Stimulated activated CD4-positive, alpha-beta T cell treated with anti-CD3 and anti-CD28 coated beads, Interleukin-4, amount 100 ng/mL, for 1 hour (primary cell): ENCODE measurements around the gene TES.
"Not testable (repeated sequence)": the region's sequence is repeated elsewhere in the genome, so short reads cannot be mapped to it uniquely, and the experiment has no call there.

Experiments
- DNase-seq: peaks from one replicate; pipeline ENCODE4 v3.0.0-alpha.2; 2020

TES gene

DNA sequence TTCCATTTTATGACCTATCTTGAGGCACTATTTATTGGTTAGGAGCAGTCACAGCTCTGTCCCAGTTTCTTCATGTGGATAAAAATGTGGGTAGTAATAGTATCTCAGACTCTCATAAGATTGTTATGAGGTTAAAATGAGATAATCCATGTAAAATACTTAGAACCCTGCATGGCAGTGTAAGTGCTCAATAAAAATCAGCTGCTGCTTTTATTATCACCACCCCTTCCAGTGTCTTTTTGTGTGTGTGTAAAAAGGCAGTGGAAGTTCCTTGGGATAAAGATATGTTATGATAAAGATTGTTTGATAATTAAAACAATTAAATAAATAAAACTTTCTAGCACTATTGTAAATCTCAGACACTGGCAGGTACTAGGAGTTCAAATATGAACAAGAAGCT, 15.5 kb downstream of the TES start:
- no peak for DNase-seq

DNA sequence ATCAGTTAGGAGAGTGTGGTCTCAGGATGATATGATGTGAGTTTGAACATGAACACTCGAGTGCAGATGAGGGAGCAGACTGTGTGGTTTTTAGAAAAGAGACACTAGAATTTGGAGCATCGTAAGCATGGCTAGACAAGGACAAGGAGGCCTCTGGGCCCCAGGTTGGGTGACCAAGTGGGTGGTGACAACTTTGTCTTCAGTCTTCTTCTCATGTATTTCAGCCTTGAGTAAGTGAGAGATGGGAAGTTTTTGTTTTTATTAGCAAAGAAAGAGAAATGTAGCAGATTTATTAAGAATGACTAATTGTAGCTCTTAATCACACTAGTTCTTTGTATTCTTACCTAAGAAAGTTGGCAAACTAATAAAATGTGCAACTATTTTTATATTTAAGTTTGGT, 16.3 kb downstream of the TES start:
- DNase-seq, result no peak

- no peak for DNase-seq
Observed at GRCh38 chr7:116227678-116228239, 17.4 kb downstream of the TES start.

- DNase-seq, result no peak
Observed at GRCh38 chr7:116228241-116228640, 17.9 kb downstream of the TES start.

GRCh38 chr7:116229366-116229765, 19.0 kb downstream of the TES start:
- no peak for DNase-seq

- DNase-seq, result no peak
Observed at GRCh38 chr7:116230191-116231005, 20.1 kb downstream of the TES start.

DNA sequence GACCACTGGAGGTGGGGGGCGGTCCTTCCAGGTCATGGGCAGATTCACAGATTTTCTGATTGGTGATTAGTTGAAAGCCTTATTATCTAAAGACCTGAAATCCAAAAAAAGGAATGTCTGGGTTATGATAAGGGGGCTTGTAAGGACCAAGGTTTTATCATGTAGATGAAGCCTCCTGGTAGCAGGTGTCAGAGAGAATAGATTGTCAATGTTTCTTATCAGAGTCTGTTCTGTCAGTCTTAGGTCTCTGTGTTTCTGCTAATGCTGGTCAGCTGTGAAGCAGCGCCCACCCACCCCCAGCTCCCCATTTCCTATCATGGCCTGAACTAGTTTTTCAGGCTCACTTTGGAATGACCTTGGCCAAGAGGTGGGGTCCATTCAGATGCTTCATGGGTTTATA, 21.2 kb downstream of the TES start:
- no peak for DNase-seq

DNA sequence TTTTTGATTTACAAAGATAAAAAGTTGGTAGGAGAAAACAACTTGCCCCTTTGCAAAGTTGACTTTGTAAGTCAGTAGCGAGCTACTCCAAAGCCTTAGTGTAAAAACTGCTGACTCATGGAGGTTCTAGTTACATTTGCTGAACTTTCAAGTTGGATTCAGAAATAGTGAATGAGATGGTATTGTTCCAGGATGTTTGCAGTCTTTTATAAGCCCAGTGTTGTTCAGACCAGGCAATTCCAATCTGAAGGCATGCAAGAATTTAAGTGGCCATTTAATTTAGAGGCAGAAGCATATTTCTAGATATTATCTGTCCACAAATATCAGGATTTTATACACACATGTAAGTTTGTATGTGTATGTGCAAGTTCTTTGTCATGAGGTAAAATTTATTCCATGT, 21.6 kb downstream of the TES start:
- DNase-seq, result no peak

- DNase-seq, result no peak
Observed at GRCh38 chr7:116232350-116232749, 22.0 kb downstream of the TES start.

GRCh38 chr7:116232920-116233319, 22.6 kb downstream of the TES start:
- DNase-seq, result no peak

DNA sequence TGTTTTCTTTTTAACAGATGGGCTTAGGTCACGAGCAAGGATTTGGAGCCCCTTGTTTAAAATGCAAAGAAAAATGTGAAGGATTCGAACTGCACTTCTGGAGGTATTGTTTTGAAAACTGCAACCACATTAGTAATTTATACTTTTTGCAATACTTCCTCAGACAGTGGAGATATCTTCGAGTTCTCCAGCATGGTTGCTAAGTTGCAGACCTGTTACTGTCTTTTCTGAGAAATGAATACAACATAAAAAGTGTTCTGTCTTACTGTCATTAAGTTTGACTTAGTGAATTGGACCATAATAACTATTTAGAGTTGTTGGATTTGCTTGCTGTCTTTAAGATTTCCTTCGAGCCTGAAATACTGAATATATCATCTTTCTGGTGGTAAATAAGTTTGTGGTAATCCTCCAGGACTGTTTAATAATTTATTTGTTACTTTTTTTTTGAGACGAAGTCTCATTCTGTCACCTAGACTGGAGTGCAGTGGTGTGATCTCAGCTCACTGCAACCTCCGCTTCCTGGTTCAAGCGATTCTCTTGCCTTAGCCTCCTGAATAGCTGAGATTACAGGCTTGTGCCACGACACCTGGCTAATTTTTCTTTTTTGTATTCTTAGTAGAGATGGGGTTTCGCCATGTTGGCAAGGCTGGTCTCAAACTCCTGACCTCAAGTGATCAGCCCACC, 24.3 kb downstream of the TES start:
- no peak for DNase-seq

GRCh38 chr7:116235380-116235779, 25.0 kb downstream of the TES start:
- no peak for DNase-seq

GRCh38 chr7:116236020-116236630, 25.8 kb downstream of the TES start:
- DNase-seq, result peak; percentile 45

DNA sequence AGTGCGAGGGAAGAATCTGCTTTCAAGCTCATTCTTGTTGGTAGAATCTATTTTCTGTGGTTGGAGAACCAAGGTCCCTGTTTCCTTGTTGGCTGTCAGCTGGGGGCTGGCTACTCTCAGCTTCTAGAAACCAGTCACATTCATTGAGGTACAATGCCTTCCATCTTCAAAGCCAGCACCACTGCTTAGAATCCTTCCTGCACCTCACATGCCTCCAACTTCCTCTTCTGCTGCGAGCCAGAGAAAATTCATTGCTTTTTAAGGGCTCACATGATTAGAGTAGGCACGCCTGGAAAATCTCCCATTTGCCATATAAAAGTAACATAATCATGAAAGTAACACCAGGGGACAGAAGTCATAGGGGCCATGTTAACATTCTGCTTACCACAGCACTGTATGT, 28.7 kb downstream of the TES start:
- DNase-seq, result no peak

- no peak for DNase-seq
Observed at GRCh38 chr7:116239434-116239833, 29.1 kb downstream of the TES start.

DNA sequence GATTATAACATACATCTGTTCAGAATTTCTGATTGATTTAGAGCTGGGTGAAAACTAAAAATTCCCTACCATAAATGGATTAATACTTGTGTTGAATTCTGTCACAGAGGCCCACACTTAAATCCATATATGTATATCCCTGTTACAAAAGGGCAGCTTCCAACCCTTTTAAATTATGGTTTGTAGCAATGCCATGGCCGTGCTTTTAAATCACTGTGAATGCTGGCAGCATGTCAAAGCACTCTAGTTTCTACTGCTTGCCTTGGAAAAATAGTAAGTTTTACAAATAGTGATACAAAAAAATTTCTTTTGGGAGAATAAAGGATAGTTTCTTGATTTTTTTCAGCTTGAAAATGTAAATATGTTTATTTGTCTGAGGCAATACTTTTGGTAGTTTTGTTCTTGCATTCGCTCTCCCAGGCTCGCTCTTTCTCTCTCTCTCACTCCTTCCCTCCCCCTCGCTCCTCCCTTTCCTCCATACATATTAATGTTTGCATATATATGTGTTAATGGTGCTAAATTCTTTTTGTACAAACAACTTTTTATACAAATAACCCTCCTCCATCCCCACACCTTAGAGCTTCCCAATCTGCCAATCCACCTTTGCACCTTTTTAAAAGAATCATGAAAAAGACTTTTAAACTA, 29.8 kb downstream of the TES start:
- DNase-seq, result no peak

DNA sequence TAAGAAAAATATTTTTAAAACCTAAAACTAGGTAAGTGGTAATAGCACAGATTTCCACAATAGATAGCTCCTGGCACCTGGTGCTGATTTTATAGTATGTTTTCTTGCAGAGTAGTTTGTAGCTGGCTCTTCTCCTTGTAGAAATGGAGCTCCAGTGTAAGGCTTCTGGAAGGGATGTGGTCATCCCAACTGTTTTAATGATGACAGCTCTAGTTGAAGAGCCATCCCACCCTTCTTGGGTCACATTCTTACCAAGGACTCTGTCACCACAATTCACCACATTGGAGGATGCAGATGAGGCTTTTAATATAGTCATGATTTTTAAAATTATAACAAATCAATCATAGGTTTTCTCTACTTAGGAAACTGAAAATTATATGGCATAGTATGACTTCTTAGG, 31.0 kb downstream of the TES start:
- DNase-seq, result no peak

DNA sequence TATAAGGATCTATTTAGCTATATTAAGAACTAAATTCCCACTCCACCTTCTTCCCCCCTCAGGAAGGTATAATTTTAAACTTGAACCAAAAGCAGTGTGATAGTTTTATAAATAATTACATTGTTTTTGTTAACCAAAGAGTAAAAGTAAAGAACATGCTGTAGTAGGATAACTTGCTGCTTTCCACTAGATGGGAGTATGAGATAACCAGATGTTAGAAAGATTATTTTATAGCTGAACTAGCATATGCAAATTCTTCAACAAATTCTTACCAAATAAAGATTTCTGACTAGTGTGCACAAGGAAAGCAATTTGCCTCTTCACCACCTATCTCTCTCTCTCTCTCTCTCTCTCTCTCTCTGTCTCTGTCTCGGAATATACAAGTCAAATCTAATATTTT, 31.8 kb downstream of the TES start:
- DNase-seq, result no peak

DNA sequence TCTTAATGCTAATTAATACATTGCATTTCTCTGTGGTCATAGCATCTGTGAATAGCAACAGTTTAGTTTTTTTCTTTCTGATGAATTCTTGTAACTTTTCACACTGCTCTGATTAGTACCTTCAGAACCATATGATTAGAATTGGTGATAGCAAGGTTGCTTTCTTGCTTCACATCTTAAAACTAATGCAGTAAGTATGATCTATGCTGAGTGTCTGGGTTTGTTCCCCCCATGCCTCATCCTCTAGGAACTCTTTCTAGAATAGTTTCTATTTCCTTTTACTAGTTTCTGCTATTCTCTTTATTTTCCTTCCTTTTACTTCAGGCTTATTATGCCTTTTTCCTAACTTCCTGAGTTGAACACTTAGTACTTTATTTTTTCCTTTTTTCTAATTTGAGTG, 32.4 kb downstream of the TES start:
- no peak for DNase-seq

- DNase-seq, result not testable (repeated sequence)
Observed at GRCh38 chr7:116244803-116245202, 34.5 kb downstream of the TES start.

DNA sequence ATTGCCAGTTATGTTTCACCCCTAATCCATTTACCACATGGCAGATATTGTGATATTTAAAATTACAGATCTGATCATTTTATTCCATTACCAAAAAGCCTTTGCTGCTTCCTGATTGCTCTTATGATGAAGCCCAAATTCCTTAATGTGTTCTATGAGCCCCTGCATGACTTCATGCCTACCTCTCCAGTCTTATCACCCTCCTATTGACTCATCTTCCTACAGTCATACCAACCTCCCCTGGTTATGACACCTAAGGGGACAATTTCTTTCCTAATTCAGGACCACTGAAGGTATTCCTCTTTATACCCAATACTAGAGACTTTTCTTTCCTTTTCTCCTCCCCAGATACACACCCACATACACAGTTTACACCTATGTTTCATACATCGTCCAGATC, 36.0 kb downstream of the TES start:
- no peak for DNase-seq

GRCh38 chr7:116249969-116250553, 39.7 kb downstream of the TES start:
- no peak for DNase-seq

DNA sequence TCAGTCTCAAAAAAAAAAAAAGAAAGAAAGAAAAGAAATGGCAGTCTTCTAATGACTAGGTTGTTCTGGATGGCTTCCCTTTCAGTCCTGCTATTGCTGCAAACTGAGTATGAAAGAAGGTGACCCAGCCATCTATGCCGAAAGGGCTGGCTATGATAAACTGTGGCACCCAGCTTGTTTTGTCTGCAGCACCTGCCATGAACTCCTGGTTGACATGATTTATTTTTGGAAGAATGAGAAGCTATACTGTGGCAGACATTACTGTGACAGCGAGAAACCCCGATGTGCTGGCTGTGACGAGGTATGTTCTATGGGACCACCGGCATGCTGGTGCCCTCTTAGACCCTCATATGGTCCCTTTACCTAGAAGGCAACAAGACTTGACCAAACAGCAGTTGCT, 41.3 kb downstream of the TES start:
- no peak for DNase-seq
